ENCODE results near the gene PRDM15.

DNA sequence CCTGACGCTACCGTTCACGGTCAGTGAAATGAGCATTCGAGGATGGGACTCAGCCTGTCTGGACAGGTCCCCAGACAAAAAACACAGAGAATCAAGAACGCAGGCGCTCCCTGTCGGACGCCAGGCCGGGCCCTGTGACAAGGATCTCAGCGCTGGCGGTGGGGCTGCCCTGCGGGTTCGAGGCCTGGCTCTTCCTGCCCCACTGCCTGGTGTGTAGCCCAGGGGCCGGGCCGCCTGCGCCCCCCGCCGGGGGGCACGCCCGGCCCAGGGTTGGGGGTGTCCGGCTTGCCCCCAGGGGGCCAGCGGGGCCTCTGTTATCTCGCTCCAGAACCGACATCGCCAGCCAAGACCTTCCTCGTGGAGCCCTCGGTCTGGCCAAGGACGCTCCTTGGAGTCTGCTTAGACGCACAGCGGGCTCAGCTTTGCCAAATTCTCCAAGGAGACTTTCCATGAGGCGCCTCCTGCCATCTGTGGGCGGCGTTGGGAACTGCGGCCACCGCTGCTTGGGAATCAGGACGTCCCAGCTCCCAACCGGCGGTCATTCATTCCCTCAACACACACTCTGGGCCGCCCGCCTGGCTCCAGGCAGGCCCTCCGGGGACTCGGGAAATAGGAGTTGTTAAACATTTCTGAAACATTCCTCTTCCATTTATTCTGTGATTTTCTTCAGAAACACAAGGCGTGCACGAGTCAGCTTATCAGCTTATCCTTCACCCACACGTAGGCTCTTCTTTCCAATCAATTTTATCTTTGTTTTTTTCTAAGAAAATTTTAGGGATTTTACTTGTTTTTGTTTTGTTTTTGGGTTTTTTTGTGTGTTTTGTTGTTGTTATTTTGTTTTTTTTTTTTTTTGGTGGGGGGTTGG is 101.0 kb downstream of the PRDM15 start:
- TF ChIP-seq, protein P1, sequence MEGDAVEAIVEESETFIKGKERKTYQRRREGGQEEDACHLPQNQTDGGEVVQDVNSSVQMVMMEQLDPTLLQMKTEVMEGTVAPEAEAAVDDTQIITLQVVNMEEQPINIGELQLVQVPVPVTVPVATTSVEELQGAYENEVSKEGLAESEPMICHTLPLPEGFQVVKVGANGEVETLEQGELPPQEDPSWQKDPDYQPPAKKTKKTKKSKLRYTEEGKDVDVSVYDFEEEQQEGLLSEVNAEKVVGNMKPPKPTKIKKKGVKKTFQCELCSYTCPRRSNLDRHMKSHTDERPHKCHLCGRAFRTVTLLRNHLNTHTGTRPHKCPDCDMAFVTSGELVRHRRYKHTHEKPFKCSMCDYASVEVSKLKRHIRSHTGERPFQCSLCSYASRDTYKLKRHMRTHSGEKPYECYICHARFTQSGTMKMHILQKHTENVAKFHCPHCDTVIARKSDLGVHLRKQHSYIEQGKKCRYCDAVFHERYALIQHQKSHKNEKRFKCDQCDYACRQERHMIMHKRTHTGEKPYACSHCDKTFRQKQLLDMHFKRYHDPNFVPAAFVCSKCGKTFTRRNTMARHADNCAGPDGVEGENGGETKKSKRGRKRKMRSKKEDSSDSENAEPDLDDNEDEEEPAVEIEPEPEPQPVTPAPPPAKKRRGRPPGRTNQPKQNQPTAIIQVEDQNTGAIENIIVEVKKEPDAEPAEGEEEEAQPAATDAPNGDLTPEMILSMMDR (IDR thresholded peaks at IDR 0.05): peak; percentile 92 to 95 (median 92)
- TF ChIP-seq POLR2A (IDR thresholded peaks at IDR 0.05): no peak
- no peak for TF ChIP-seq POLR2AphosphoS5 (IDR thresholded peaks at IDR 0.05)

Data from transverse colon (tissue), 4 donors.